Right ventricle myocardium superior (tissue), 1 donor: Measurements from ENCODE around the gene ZNF341. TPM values are rescaled to one million over a fixed set of nuclear protein-coding genes. Genes with fewer than 3 reads are reported as not detected.

Experiments used
- ATAC-seq: fragments of 200-7000 bp; cut with Tn5 transposase; one replicate; pipeline ENCODE4 v1.9.1; 2020; ENCODE audit warnings: mild to moderate bottlenecking; ENCODE audit not compliant: poor library complexity
- DNase-seq: peaks from one replicate; pipeline ENCODE4 v3.0.0-alpha.2; 2020
- intact Hi-C: fragments of 100-400 bp; cut with DNase I; formaldehyde crosslinking; loops from one replicate; pipeline ENCODE4 v1.11.2; 2022
- total RNA-seq: library from RNA; stranded (reverse); fragmentation: NEBNext Ultra II Directional; extraction: Animal tissue kit (Norgen Biotek cat#: 25700); gene quantifications from one replicate; pipeline ENCODE4 v1.2.1, GENCODE V29; 2021
- donor health status: DM: no; HTN: yes; CAD: no; lungs with severe emphysema.

Gene ZNF341
- total RNA-seq, 1 donor from 2014 or later, result 1.9 TPM

- intact Hi-C loops, result no loop called here
- no peak for DNase-seq
- ATAC-seq, result no peak
Measured at GRCh38 chr20:33827634-33828325, 96.0 kb downstream of the ZNF341 start.

- peak; percentile 8 for ATAC-seq
- intact Hi-C loops, result no loop called here
Measured at GRCh38 chr20:33828326-33828844, 96.6 kb downstream of the ZNF341 start.

GRCh38 chr20:33828967-33829560 lies 97.3 kb downstream of the ZNF341 start:
- intact Hi-C loops, result no loop called here
- ATAC-seq (peak; percentile 3), DNase-seq (no peak)

More at GRCh38 chr20:33828326-33828844, 96.6 kb downstream of the ZNF341 start:
- DNase-seq, result no peak

GRCh38 chr20:33829636-33830035 lies 97.8 kb downstream of the ZNF341 start:
- intact Hi-C loops, result no loop called here
- DNase-seq, result no peak
- no peak for ATAC-seq

- ATAC-seq, result no peak
- intact Hi-C loops, result no loop called here
- no peak for DNase-seq
Measured at GRCh38 chr20:33830371-33830770, 98.6 kb downstream of the ZNF341 start.

GRCh38 chr20:33832103-33832804 lies 100.5 kb downstream of the ZNF341 start:
- intact Hi-C loops, result no loop called here

GRCh38 chr20:33833333-33833732 lies 101.5 kb downstream of the ZNF341 start:
- no peak for ATAC-seq
- intact Hi-C loops, result no loop called here
- no peak for DNase-seq

More at GRCh38 chr20:33832103-33832804, 100.5 kb downstream of the ZNF341 start:
- ATAC-seq, result peak; percentile 46
- DNase-seq, result no peak

GRCh38 chr20:33835615-33836172 lies 103.9 kb downstream of the ZNF341 start:
- no peak for DNase-seq
- intact Hi-C loops, result no loop called here
- ATAC-seq, result no peak

- intact Hi-C loops, result no loop called here
- ATAC-seq (no peak), DNase-seq (no peak)
Measured at GRCh38 chr20:33836277-33836676, 104.5 kb downstream of the ZNF341 start.

- intact Hi-C loops, result no loop called here
- DNase-seq, result no peak
Measured at GRCh38 chr20:33837096-33837830, 105.5 kb downstream of the ZNF341 start.

GRCh38 chr20:33838035-33838864 lies 106.5 kb downstream of the ZNF341 start:
- DNase-seq, result no peak
- no peak for ATAC-seq
- intact Hi-C loops, result no loop called here

More at GRCh38 chr20:33837096-33837830, 105.5 kb downstream of the ZNF341 start:
- no peak for ATAC-seq

GRCh38 chr20:33839591-33839990 lies 107.8 kb downstream of the ZNF341 start:
- intact Hi-C loops, result no loop called here
- ATAC-seq (peak; percentile 81), DNase-seq (peak; percentile 72)

- ATAC-seq, result no peak
- DNase-seq, result no peak
- intact Hi-C loops, result no loop called here
Measured at GRCh38 chr20:33840160-33840559, 108.4 kb downstream of the ZNF341 start.

- DNase-seq, result no peak
- no peak for ATAC-seq
- intact Hi-C loops, result no loop called here
Measured at GRCh38 chr20:33840759-33841435, 109.1 kb downstream of the ZNF341 start.

GRCh38 chr20:33841436-33841799 lies 109.6 kb downstream of the ZNF341 start:
- DNase-seq (no peak), ATAC-seq (no peak)
- intact Hi-C loops, result no loop called here
